C4-2B (cell line): ENCODE data around the gene GRB2.
"Not testable (repeated sequence)": the region's sequence is repeated elsewhere in the genome, so short reads cannot be mapped to it uniquely, and the experiment has no call there.

Experiments used
- ZFX ChIP-seq: fragments of 450-650 bp; IDR thresholded peaks from 2 replicates; pipeline ENCODE4 v1.6.1; 2017
- TF ChIP-seq, protein P1 (sequence below): fragments of 450-650 bp; conservative IDR thresholded peaks from 2 replicates; pipeline ENCODE4 v1.5.1; 2017; ENCODE audit warnings: mild to moderate bottlenecking

DNA sequence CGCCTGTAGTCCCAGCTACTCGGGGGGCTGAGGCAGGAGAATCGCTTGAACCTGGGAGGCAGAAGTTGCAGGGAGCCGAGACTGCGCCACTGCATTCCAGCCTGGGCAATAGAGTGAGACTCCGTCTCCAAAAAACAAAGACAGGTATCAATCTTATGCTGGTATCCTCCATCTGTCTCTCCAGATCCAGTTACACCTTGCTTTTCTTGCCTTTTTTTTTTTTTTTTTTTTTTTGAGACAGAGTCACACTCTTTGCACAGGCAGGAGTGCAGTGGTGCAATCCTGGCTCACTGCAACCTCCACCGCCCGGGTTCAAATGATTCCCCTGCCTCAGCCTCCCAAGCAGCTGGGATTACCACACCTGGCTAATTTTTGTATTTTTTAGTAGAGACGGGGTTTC, 59.1 kb downstream of the GRB2 start:
- TF ChIP-seq, protein P1, sequence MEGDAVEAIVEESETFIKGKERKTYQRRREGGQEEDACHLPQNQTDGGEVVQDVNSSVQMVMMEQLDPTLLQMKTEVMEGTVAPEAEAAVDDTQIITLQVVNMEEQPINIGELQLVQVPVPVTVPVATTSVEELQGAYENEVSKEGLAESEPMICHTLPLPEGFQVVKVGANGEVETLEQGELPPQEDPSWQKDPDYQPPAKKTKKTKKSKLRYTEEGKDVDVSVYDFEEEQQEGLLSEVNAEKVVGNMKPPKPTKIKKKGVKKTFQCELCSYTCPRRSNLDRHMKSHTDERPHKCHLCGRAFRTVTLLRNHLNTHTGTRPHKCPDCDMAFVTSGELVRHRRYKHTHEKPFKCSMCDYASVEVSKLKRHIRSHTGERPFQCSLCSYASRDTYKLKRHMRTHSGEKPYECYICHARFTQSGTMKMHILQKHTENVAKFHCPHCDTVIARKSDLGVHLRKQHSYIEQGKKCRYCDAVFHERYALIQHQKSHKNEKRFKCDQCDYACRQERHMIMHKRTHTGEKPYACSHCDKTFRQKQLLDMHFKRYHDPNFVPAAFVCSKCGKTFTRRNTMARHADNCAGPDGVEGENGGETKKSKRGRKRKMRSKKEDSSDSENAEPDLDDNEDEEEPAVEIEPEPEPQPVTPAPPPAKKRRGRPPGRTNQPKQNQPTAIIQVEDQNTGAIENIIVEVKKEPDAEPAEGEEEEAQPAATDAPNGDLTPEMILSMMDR, result not testable (repeated sequence)
- TF ChIP-seq ZFX, result not testable (repeated sequence)
